Natural killer cell (primary cell): ENCODE measurements around the gene ZNF655. TPM values are rescaled to one million over a fixed set of nuclear protein-coding genes. Genes with fewer than 3 reads are reported as not detected.
A peak's percentile ranks its signal among the peaks of the same experiment; 100 is the strongest.

Experiments
- ATAC-seq, 3 donors: fragments of 150-1000 bp in 2 of 3; fragments of 200-7000 bp in 1 of 3; cut with Tn5 transposase; 1 replicate in 1 of 3; 2 replicates in 2 of 3; pipeline ENCODE4 v1.10.0; 2021; ENCODE audit warnings: mild to moderate bottlenecking in 2 of 3, moderate library complexity in 2 of 3
- DNase-seq, 2 donors: peaks; one replicate each; pipeline versions ENCODE4 v3.0.0 to v3.0.0-alpha.2; 2013 to 2021; ENCODE audit warnings: mixed read lengths in 1 of 2
- H3K27ac ChIP-seq: one replicate; pipeline ENCODE4 v1.5.1; 2013; ENCODE audit warnings: mild to moderate bottlenecking, low read length
- H3K27me3 ChIP-seq: one replicate; pipeline ENCODE4 v1.6.1; 2013; ENCODE audit warnings: low read length; ENCODE audit not compliant: control insufficient read depth, insufficient read depth
- H3K36me3 ChIP-seq: one replicate; pipeline ENCODE4 v1.6.1; 2013; ENCODE audit warnings: low read length; ENCODE audit not compliant: control insufficient read depth, insufficient read depth
- H3K4me1 ChIP-seq: one replicate; pipeline ENCODE4 v1.6.1; 2013; ENCODE audit warnings: low read length; ENCODE audit not compliant: control insufficient read depth, insufficient read depth
- H3K4me3 ChIP-seq: one replicate; pipeline ENCODE4 v1.5.1; 2013; ENCODE audit warnings: low read length
- H3K9me3 ChIP-seq: one replicate; pipeline ENCODE4 v1.6.1; 2013; ENCODE audit warnings: low read length; ENCODE audit not compliant: control insufficient read depth, insufficient read depth
- H3K27ac Mint-ChIP-seq, 2 donors: one replicate each; pipeline ENCODE4 v1.8.0; 2022; ENCODE audit warnings: mild to moderate bottlenecking in 2 of 2, mixed read lengths in 2 of 2, moderate library complexity in 1 of 2
- H3K27me3 Mint-ChIP-seq, 2 donors: one replicate each; pipeline ENCODE4 v1.8.0; 2022; ENCODE audit warnings: low read depth in 2 of 2, mixed read lengths in 2 of 2
- H3K36me3 Mint-ChIP-seq: one replicate; pipeline ENCODE4 v1.8.0; 2022; ENCODE audit warnings: mixed read lengths
- H3K4me1 Mint-ChIP-seq, 2 donors: one replicate each; pipeline ENCODE4 v1.8.0; 2022; ENCODE audit warnings: mixed read lengths in 2 of 2
- H3K4me3 Mint-ChIP-seq: one replicate; pipeline ENCODE4 v1.8.0; 2022; ENCODE audit warnings: mild to moderate bottlenecking, moderate library complexity, mixed read lengths
- H3K9me3 Mint-ChIP-seq, 2 donors: one replicate each; pipeline ENCODE4 v1.8.0; 2022; ENCODE audit warnings: mixed read lengths in 2 of 2
- CTCF ChIP-seq: fragments of 200-600 bp; IDR thresholded peaks from one replicate; pipeline ENCODE4 v1.8.0; 2022; ENCODE audit warnings: antibody characterized with exemption
- WGBS: methylation state at CpG from one replicate; pipeline ENCODE4 v1.1.7; 2013; ENCODE audit warnings: missing lambda C conversion rate; ENCODE audit not compliant: insufficient coverage; 5-methylcytosine and 5-hydroxymethylcytosine counted together
- intact Hi-C: fragments of 100-400 bp; cut with micrococcal nuclease; formaldehyde crosslinking; loops from one replicate; pipeline ENCODE4 v1.14.2; 2022
- total RNA-seq, 4 donors: library from RNA; stranded (reverse); fragments of 120-200 nt in 1 of 4; gene quantifications; one replicate each; pipeline versions ENCODE4 v1.2.3 to v1.2.4, GENCODE V29; 2013 to 2022

ZNF655 gene
- total RNA-seq, 3 donors from 2014 or later (not counting 1 experiment from before 2014, with no cell fraction given) = 171 to 214 (median 196) TPM

DNA sequence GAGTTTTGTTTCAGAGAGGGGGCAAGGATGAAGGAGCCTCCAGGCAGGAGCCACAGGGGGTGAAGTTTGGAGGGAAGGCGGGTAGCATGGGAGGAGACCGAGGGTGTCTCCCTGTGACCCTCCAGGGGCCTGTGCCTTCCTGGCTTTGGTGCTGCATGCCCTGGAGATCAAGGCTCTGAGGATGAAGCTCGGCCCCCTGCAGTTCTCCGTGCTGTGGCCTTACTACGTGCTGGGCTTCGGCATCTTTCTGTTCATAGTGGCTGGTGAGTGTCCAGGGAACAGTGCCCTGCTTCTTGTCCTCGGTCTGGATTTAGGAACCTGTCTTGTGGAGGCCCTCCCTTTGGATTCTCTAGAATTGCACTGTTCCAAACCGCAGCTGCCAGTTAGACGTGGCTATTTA, 49.1 kb downstream of the ZNF655 start:
- no peak overlapping the region for H3K4me3 ChIP-seq
- no peaks in the 10 kb centered on the region for H3K9me3 ChIP-seq
- TF ChIP-seq CTCF = no peak
- Mint-ChIP-seq H3K9me3 (no peaks in the 10 kb centered on the region), H3K36me3 (no peaks in the 10 kb centered on the region), H3K27ac (no peak overlapping the region), H3K4me1 (no peaks in the 10 kb centered on the region), H3K27me3 (peaks cover 0 to 2% of the 10 kb centered on the region in 2 donors), H3K4me3 (no peak overlapping the region)
- H3K27ac ChIP-seq = no peak overlapping the region
- intact Hi-C loops = no loop called here
- H3K27me3 ChIP-seq = no peaks in the 10 kb centered on the region
- ATAC-seq (no peak), DNase-seq (no peak)
- 80% methylated on average over 9 of the region's 9 CpGs for WGBS
- H3K4me1 ChIP-seq = no peaks in the 10 kb centered on the region
- no peaks in the 10 kb centered on the region for H3K36me3 ChIP-seq

GRCh38 chr7:99614495-99614894, 56.1 kb downstream of the ZNF655 start:
- Histone ChIP-seq H3K27me3 (no peaks in the 10 kb centered on the region), H3K4me3 (no peak overlapping the region), H3K4me1 (peaks cover 17% of the 10 kb centered on the region), H3K9me3 (no peaks in the 10 kb centered on the region), H3K27ac (no peak overlapping the region), H3K36me3 (peaks cover 12% of the 10 kb centered on the region)
- ATAC-seq (no peak), DNase-seq (no peak)
- intact Hi-C loops = no loop called here
- Mint-ChIP-seq H3K27me3 (peaks cover 0 to 2% of the 10 kb centered on the region in 2 donors), H3K36me3 (no peaks in the 10 kb centered on the region), H3K4me3 (peak overlapping the region; percentile 64), H3K27ac (peak overlapping the region in 1 of 2 donors; percentile 44), H3K4me1 (peaks cover 30 to 45% of the 10 kb centered on the region in 2 donors), H3K9me3 (no peaks in the 10 kb centered on the region)
- no peak for TF ChIP-seq CTCF
- 0% methylated on average over 1 of the region's 3 CpGs for WGBS

DNA sequence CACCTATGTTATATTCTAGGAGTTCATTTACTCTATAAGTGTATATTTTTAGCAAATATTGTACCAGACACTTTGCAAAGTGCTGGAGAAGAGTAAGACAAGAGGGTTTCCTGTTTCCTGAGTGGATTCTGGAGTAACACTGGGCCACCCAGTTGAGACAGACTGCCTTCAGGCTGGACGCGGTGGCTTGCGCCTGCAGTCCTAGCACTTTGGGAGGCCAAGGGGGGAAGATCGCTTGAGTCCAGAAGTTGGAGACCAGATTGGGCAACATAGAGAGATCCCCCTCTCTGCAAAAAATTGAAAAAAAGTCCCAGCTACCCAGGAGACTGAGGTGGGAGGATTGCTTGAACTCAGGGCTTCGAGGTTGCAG, 57.5 kb downstream of the ZNF655 start:
- Mint-ChIP-seq H3K36me3 (no peaks in the 10 kb centered on the region), H3K9me3 (no peaks in the 10 kb centered on the region), H3K4me3 (peak overlapping the region; percentile 94), H3K4me1 (peaks cover 30 to 49% of the 10 kb centered on the region in 2 donors), H3K27ac (peak overlapping the region; percentile 90 to 96), H3K27me3 (no peaks in the 10 kb centered on the region)
- DNase-seq = no peak
- Histone ChIP-seq H3K4me1 (peaks cover 17% of the 10 kb centered on the region), H3K27me3 (no peaks in the 10 kb centered on the region), H3K36me3 (peaks cover 24% of the 10 kb centered on the region), H3K4me3 (peak overlapping the region; percentile 80), H3K27ac (peak overlapping the region; percentile 76), H3K9me3 (no peaks in the 10 kb centered on the region)
- WGBS = 95% methylated on average over 5 of the region's 5 CpGs
- no peak for TF ChIP-seq CTCF
- intact Hi-C loops = loop anchor here (2.0 to 5.0 kb wide), 2 partner anchors 57 to 114 kb away; partner anchors contain the start of genes ZKSCAN5, ZNF394 and ZNF655
- no peak for ATAC-seq
